ENCODE data around the gene CREB3L4.

GRCh38 chr1:154019940-154020339 is 52.2 kb downstream of the CREB3L4 start:
- no peak for TF ChIP-seq CTCF (IDR thresholded peaks at IDR 0.05; ENCODE audit: low read depth, low read length)
- TF ChIP-seq EZH2phosphoT487 (IDR thresholded peaks at IDR 0.05; ENCODE audit: low read depth), result no peak

Measured in OCI-LY3 (cell line).